ENCODE measurements around the gene MCF2L.

The MCF2L gene

GRCh38 chr13:113143466-113144254, 174.6 kb downstream of the MCF2L start:
- H3K27me3 ChIP-seq (ENCODE audit: control insufficient read depth, insufficient read depth, low read length): no peaks in the 10 kb centered on the region
- no peak for TF ChIP-seq CTCF (IDR thresholded peaks at IDR 0.05)
- H2AFZ ChIP-seq: no peak overlapping the region
- H3K9me3 ChIP-seq (ENCODE audit: control insufficient read depth, low read length): no peaks in the 10 kb centered on the region
- no peaks in the 10 kb centered on the region for H3K4me1 ChIP-seq
- H3K79me2 ChIP-seq: no peaks in the 10 kb centered on the region
- no peak overlapping the region for H3K4me3 ChIP-seq (ENCODE audit: low read depth, low read length)
- no peak overlapping the region for H3K27ac ChIP-seq
- no peaks in the 10 kb centered on the region for H3K36me3 ChIP-seq (ENCODE audit: control insufficient read depth, insufficient read depth, low read length)
- no peak overlapping the region for H3K9ac ChIP-seq
- no peak overlapping the region for H3K4me2 ChIP-seq (ENCODE audit: low read length)

GRCh38 chr13:113144255-113144629, 175.2 kb downstream of the MCF2L start:
- H3K4me3 ChIP-seq (ENCODE audit: low read depth, low read length): no peak overlapping the region
- no peak for TF ChIP-seq CTCF (IDR thresholded peaks at IDR 0.05)
- no peaks in the 10 kb centered on the region for H3K27me3 ChIP-seq (ENCODE audit: control insufficient read depth, insufficient read depth, low read length)
- no peak overlapping the region for H3K4me2 ChIP-seq (ENCODE audit: low read length)
- no peak overlapping the region for H3K27ac ChIP-seq
- no peaks in the 10 kb centered on the region for H3K79me2 ChIP-seq
- H2AFZ ChIP-seq: no peak overlapping the region
- no peak overlapping the region for H3K9ac ChIP-seq
- no peaks in the 10 kb centered on the region for H3K4me1 ChIP-seq
- no peaks in the 10 kb centered on the region for H3K36me3 ChIP-seq (ENCODE audit: control insufficient read depth, insufficient read depth, low read length)
- H3K9me3 ChIP-seq (ENCODE audit: control insufficient read depth, low read length): no peaks in the 10 kb centered on the region

- Histone ChIP-seq H3K79me2 (no peaks in the 10 kb centered on the region), H3K4me1 (no peaks in the 10 kb centered on the region), H3K27me3 (ENCODE audit: control insufficient read depth, insufficient read depth, low read length) (no peaks in the 10 kb centered on the region), H3K36me3 (ENCODE audit: control insufficient read depth, insufficient read depth, low read length) (no peaks in the 10 kb centered on the region), H3K4me2 (ENCODE audit: low read length) (no peak overlapping the region), H3K9me3 (ENCODE audit: control insufficient read depth, low read length) (no peaks in the 10 kb centered on the region), H3K9ac (no peak overlapping the region), H3K27ac (no peak overlapping the region), H2AFZ (no peak overlapping the region), H3K4me3 (ENCODE audit: low read depth, low read length) (no peak overlapping the region)
- no peak for TF ChIP-seq CTCF (IDR thresholded peaks at IDR 0.05)
These were observed 176.5 kb downstream of the MCF2L start for GRCh38 chr13:113145496-113145895.

GRCh38 chr13:113145911-113146598, 177.0 kb downstream of the MCF2L start:
- TF ChIP-seq CTCF (IDR thresholded peaks at IDR 0.05): no peak
- no peak overlapping the region for H3K4me2 ChIP-seq (ENCODE audit: low read length)
- no peaks in the 10 kb centered on the region for H3K27me3 ChIP-seq (ENCODE audit: control insufficient read depth, insufficient read depth, low read length)
- no peak overlapping the region for H3K9ac ChIP-seq
- H3K4me1 ChIP-seq: no peaks in the 10 kb centered on the region
- H3K79me2 ChIP-seq: no peaks in the 10 kb centered on the region
- no peaks in the 10 kb centered on the region for H3K9me3 ChIP-seq (ENCODE audit: control insufficient read depth, low read length)
- no peak overlapping the region for H3K4me3 ChIP-seq (ENCODE audit: low read depth, low read length)
- no peaks in the 10 kb centered on the region for H3K36me3 ChIP-seq (ENCODE audit: control insufficient read depth, insufficient read depth, low read length)
- no peak overlapping the region for H3K27ac ChIP-seq
- H2AFZ ChIP-seq: no peak overlapping the region

Measured in parathyroid adenoma (tissue), 2 donors.